ENCODE results near the gene DHX29.

Gene DHX29

DNA sequence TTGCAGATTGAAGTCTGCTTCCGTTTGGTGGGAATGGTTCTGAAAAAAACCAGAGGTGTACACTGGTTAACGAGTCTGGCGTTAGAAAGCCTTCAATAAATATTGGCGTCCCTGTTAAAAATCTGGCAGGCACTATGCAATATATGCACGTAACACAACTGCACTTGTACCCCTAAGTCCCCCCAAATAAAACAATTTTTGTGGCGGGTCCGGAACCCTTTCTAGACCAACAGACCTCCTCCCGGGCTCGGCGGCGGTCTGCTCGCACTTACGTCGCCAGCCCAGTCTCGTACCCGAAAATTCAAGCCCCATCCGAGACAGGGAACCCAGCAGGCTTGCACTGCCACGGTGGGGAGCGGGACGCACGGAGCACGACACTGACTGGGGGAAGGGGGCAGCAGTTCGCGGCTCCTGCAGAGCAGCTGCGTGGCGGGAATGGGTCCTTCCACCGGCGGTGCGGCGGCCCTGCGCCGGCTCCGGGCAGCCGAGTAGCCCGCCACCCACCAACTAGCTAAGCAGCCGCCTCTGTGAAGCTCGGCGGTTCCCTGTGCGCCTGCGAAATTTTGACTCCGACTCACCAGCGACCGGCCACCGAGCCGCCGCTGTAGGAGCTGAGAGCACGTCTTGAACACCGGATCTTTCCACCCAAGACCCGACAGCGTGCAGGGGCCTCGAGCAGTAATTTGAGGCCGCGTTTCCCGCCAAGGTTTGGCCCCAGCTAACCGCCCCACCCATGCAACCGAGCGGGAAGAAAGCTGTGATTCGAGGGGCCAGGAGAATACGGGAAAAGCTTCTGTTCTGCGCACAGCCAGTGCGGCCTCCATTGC is 84.3 kb downstream of the DHX29 start:
- Histone ChIP-seq H3K9me3 (ENCODE audit: control insufficient read depth, insufficient read depth, low read depth, low read length) (no peaks in the 10 kb centered on the region), H3K36me3 (ENCODE audit: control insufficient read depth, insufficient read depth, low read length) (no peaks in the 10 kb centered on the region), H3K9ac (ENCODE audit: low read length) (no peak overlapping the region), H3K27me3 (ENCODE audit: control insufficient read depth, insufficient read depth, low read length) (peaks cover 99% of the 10 kb centered on the region), H3K4me3 (ENCODE audit: low read depth, low read length) (peak overlapping the region; percentile 51), H3K4me1 (ENCODE audit: control insufficient read depth, insufficient read depth, low read length) (peaks cover 18% of the 10 kb centered on the region), H3K27ac (ENCODE audit: low read depth, low read length) (no peak overlapping the region)

GRCh38 chr5:55222092-55222984 is 85.2 kb downstream of the DHX29 start:
- Histone ChIP-seq H3K4me1 (ENCODE audit: control insufficient read depth, insufficient read depth, low read length) (peaks cover 11% of the 10 kb centered on the region), H3K27me3 (ENCODE audit: control insufficient read depth, insufficient read depth, low read length) (peaks cover 97% of the 10 kb centered on the region), H3K9me3 (ENCODE audit: control insufficient read depth, insufficient read depth, low read depth, low read length) (no peaks in the 10 kb centered on the region), H3K4me3 (ENCODE audit: low read depth, low read length) (peak overlapping the region; percentile 51), H3K27ac (ENCODE audit: low read depth, low read length) (no peak overlapping the region), H3K36me3 (ENCODE audit: control insufficient read depth, insufficient read depth, low read length) (no peaks in the 10 kb centered on the region), H3K9ac (ENCODE audit: low read length) (no peak overlapping the region)

DNA sequence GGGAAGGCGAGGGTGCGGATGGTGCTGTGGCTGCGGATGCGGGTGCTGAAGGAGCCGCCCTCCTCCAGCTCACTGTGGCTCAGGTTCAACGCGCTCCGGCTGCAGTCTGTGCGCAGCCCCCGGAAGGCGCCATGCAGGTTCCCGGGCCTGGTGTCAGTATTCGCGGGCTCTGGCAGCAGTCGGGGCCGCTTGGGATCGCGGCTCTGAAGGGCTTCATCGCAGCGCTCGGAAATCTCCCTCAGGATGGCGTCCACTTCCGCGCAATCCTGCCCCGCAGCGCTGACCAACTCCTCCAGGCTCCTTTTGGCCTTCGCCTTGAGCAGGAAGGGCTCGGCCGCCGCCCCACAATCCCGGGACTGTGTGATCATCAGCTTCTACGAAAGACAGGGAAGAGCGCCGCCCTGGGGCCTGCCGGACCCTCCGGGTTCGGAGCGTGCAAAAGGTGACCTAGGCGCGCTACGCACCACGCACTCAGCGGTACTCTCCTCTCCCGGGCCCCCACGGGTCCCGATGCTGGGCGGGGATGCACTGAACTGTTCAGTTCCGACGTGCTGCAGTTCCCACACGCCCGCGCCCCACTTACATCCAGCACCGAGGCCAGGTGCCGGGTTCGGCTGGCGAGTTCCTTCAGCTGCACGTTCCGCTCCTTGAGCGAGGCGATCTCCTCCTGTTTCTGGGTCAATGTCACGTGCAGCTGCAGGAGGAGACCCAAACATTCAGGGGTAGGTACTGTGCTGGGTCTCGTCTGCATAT is 86.9 kb downstream of the DHX29 start:
- H3K4me3 ChIP-seq (ENCODE audit: low read depth, low read length) = peak overlapping the region; percentile 64
- no peaks in the 10 kb centered on the region for H3K36me3 ChIP-seq (ENCODE audit: control insufficient read depth, insufficient read depth, low read length)
- peak overlapping the region; percentile 31 for H3K9ac ChIP-seq (ENCODE audit: low read length)
- peaks cover 11% of the 10 kb centered on the region for H3K4me1 ChIP-seq (ENCODE audit: control insufficient read depth, insufficient read depth, low read length)
- no peak overlapping the region for H3K27ac ChIP-seq (ENCODE audit: low read depth, low read length)
- no peaks in the 10 kb centered on the region for H3K9me3 ChIP-seq (ENCODE audit: control insufficient read depth, insufficient read depth, low read depth, low read length)
- peaks cover 79% of the 10 kb centered on the region for H3K27me3 ChIP-seq (ENCODE audit: control insufficient read depth, insufficient read depth, low read length)

- Histone ChIP-seq H3K27me3 (ENCODE audit: control insufficient read depth, insufficient read depth, low read length) (peaks cover 71% of the 10 kb centered on the region), H3K9ac (ENCODE audit: low read length) (no peak overlapping the region), H3K4me3 (ENCODE audit: low read depth, low read length) (peak overlapping the region; percentile 64), H3K4me1 (ENCODE audit: control insufficient read depth, insufficient read depth, low read length) (peaks cover 11% of the 10 kb centered on the region), H3K27ac (ENCODE audit: low read depth, low read length) (no peak overlapping the region), H3K9me3 (ENCODE audit: control insufficient read depth, insufficient read depth, low read depth, low read length) (no peaks in the 10 kb centered on the region), H3K36me3 (ENCODE audit: control insufficient read depth, insufficient read depth, low read length) (no peaks in the 10 kb centered on the region)
Measured at GRCh38 chr5:55219770-55220169, 87.7 kb downstream of the DHX29 start.

DNA sequence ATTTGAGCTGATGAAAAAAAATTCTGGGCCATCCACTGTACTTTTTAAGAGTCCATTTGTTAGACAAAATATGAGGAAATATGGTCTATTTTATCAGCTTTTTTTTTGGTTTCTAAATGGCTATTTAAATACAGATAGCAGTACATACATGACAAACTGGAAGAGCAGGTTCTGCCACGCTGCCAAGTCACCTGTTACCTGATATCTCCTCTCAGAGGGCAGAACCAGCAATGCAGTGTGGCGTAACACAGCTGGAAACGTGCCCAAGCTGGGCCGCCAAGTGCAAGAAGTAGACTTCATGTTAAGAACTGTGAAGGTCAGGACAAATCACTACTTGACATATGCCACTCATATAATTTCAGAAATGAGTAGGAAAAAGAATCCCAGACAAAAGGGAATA is 88.5 kb downstream of the DHX29 start:
- no peak overlapping the region for H3K9ac ChIP-seq (ENCODE audit: low read length)
- H3K4me3 ChIP-seq (ENCODE audit: low read depth, low read length) = no peak overlapping the region
- H3K27ac ChIP-seq (ENCODE audit: low read depth, low read length) = no peak overlapping the region
- no peaks in the 10 kb centered on the region for H3K9me3 ChIP-seq (ENCODE audit: control insufficient read depth, insufficient read depth, low read depth, low read length)
- H3K36me3 ChIP-seq (ENCODE audit: control insufficient read depth, insufficient read depth, low read length) = no peaks in the 10 kb centered on the region
- H3K27me3 ChIP-seq (ENCODE audit: control insufficient read depth, insufficient read depth, low read length) = peaks cover 63% of the 10 kb centered on the region
- H3K4me1 ChIP-seq (ENCODE audit: control insufficient read depth, insufficient read depth, low read length) = peaks cover 11% of the 10 kb centered on the region

DNA sequence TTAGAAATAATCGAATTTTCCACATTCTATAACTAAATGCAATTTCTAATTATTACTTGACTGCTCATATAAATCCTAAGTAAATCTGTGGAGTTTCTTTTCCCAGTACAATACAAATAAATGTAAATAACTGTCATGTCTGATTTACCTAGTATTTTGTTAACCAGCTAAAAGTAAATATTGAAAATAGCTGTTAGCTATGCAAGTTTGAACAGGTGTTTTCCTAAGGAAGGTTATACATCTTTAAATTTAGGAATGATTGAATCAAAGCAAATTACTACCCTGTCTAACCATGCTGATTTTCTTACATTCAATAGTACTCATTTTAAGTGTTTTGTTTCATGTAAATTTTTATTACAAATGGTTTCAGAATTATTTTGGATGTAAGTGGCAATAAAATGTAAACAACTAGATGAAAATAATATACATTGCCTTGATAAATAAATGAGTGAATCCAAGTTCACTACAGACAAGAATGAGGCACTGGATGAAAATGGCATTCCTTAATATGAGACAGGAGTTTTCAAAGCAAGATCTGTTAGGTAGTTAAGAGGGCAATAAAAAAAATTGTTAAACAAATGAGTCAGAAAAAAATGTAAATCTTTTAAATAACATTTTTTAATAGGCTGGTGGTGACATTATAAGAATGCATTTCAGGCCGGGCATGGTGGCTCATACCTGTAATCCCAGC is 96.2 kb downstream of the DHX29 start:
- H3K27me3 ChIP-seq (ENCODE audit: control insufficient read depth, insufficient read depth, low read length) = peaks cover 15% of the 10 kb centered on the region; the same call in 1 of the 2 replicates
- H3K9me3 ChIP-seq (ENCODE audit: control insufficient read depth, insufficient read depth, low read depth, low read length) = no peaks in the 10 kb centered on the region
- no peaks in the 10 kb centered on the region for H3K4me1 ChIP-seq (ENCODE audit: control insufficient read depth, insufficient read depth, low read length)
- H3K4me3 ChIP-seq (ENCODE audit: low read depth, low read length) = no peak overlapping the region
- no peak overlapping the region for H3K9ac ChIP-seq (ENCODE audit: low read length)
- H3K36me3 ChIP-seq (ENCODE audit: control insufficient read depth, insufficient read depth, low read length) = no peaks in the 10 kb centered on the region
- no peak overlapping the region for H3K27ac ChIP-seq (ENCODE audit: low read depth, low read length)

All from HUES6 (cell line).